Measurements from ENCODE around the gene PEX5L. TPM values are rescaled to one million over a fixed set of nuclear protein-coding genes. Genes with fewer than 3 reads are reported as not detected.

Gene PEX5L
- total and polyA plus RNA-seq, 2 experiments from 2014 or later, result 0.07 to 0.30 TPM

DNA sequence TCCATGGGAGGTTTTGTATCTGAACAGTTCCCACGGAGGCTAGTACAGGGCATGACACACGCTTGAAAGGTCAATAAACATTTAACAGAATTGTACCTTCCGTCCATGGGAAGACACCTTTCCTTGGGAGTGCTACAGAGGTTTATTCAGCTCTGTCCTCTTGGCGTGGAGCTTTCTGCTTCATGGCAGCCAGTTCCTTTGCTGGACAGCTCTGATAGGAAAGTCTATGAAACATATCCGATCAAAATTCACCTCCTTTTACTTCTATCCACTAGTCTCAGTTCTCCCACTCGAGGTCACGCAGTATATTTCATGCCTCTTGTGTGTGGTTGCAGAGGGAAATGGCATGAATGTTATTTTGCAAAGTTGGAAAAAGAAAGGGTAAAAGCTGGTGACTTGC is 91.2 kb downstream of the PEX5L start:
- no peaks in the 10 kb centered on the region for H3K27me3 ChIP-seq
- no peak overlapping the region for H3K4me3 ChIP-seq
- H3K9me3 ChIP-seq (ENCODE audit: low read depth), result no peaks in the 10 kb centered on the region
- no peaks in the 10 kb centered on the region for H3K36me3 ChIP-seq
- no peaks in the 10 kb centered on the region for H3K4me1 ChIP-seq (ENCODE audit: low read depth)
- no peak for TF ChIP-seq CTCF (IDR thresholded peaks at IDR 0.05; ENCODE audit: low read depth, low read length)
- no peak for DNase-seq (ENCODE audit: low read depth in 1 of 2, low spot score in 1 of 2)
- no peak overlapping the region for H3K27ac ChIP-seq

GRCh38 chr3:179943117-179943880 is 93.4 kb downstream of the PEX5L start:
- Histone ChIP-seq H3K36me3 (no peaks in the 10 kb centered on the region), H3K9me3 (ENCODE audit: low read depth) (no peaks in the 10 kb centered on the region), H3K4me1 (ENCODE audit: low read depth) (no peaks in the 10 kb centered on the region), H3K4me3 (no peak overlapping the region), H3K27ac (no peak overlapping the region), H3K27me3 (no peaks in the 10 kb centered on the region)
- DNase-seq (ENCODE audit: low read depth in 1 of 2, low spot score in 1 of 2), result no peak
- no peak for TF ChIP-seq CTCF (IDR thresholded peaks at IDR 0.05; ENCODE audit: low read depth, low read length)

DNA sequence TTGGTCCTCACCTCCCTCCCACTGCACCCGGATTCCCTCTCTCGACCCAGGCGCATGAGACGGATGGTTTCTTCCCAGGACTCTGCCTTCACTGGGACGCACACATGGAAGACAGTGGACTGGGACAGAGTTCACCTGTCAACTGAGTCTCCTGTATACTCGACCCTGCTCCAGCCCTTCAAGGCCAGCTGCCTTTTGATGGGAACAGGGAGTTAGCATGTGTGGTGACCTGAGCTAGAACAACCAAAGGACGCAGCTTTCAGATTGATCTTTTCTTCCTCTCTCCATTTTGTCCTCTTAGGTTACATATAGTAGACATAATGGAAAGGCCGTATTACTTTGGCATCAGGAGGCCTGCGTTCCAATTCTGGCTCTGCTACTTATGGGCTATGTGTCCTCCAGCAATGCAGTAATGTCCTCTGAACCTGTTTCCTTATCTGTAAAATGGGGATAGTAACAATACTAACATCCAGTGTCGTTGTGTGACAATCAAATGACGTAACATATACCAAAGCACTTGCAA is 94.1 kb downstream of the PEX5L start:
- no peaks in the 10 kb centered on the region for H3K4me1 ChIP-seq (ENCODE audit: low read depth)
- H3K27me3 ChIP-seq, result no peaks in the 10 kb centered on the region
- no peak for TF ChIP-seq CTCF (IDR thresholded peaks at IDR 0.05; ENCODE audit: low read depth, low read length)
- H3K9me3 ChIP-seq (ENCODE audit: low read depth), result no peaks in the 10 kb centered on the region
- DNase-seq (ENCODE audit: low read depth in 1 of 2, low spot score in 1 of 2), result no peak
- H3K4me3 ChIP-seq, result no peak overlapping the region
- no peak overlapping the region for H3K27ac ChIP-seq
- no peaks in the 10 kb centered on the region for H3K36me3 ChIP-seq

- H3K9me3 ChIP-seq (ENCODE audit: low read depth), result no peaks in the 10 kb centered on the region
- no peak overlapping the region for H3K27ac ChIP-seq
- DNase-seq (ENCODE audit: low read depth in 1 of 2, low spot score in 1 of 2), result no peak
- no peaks in the 10 kb centered on the region for H3K36me3 ChIP-seq
- no peaks in the 10 kb centered on the region for H3K27me3 ChIP-seq
- H3K4me3 ChIP-seq, result no peak overlapping the region
- H3K4me1 ChIP-seq (ENCODE audit: low read depth), result no peaks in the 10 kb centered on the region
- no peak for TF ChIP-seq CTCF (IDR thresholded peaks at IDR 0.05; ENCODE audit: low read depth, low read length)
These were observed 101.0 kb downstream of the PEX5L start for GRCh38 chr3:179935710-179936109.

GRCh38 chr3:179933914-179934313 is 102.8 kb downstream of the PEX5L start:
- no peaks in the 10 kb centered on the region for H3K27me3 ChIP-seq
- TF ChIP-seq CTCF (IDR thresholded peaks at IDR 0.05; ENCODE audit: low read depth, low read length), result no peak
- H3K27ac ChIP-seq, result no peak overlapping the region
- DNase-seq (ENCODE audit: low read depth in 1 of 2, low spot score in 1 of 2), result no peak
- H3K9me3 ChIP-seq (ENCODE audit: low read depth), result no peaks in the 10 kb centered on the region
- H3K36me3 ChIP-seq, result no peaks in the 10 kb centered on the region
- no peaks in the 10 kb centered on the region for H3K4me1 ChIP-seq (ENCODE audit: low read depth)
- H3K4me3 ChIP-seq, result no peak overlapping the region

Measured in cardiac muscle cell (in vitro differentiated cells and primary cell).